ENCODE measurements around the gene KRT39.
"Not testable (repeated sequence)": the region's sequence is repeated elsewhere in the genome, so short reads cannot be mapped to it uniquely, and the experiment has no call there.

The KRT39 gene

GRCh38 chr17:40966848-40967247 is at the start of gene KRT39:
Gene KRT39 (minus strand): TSS chr17:40966948. CDS start chr17:40966856, 92 bp downstream.
- no peak for DNase-seq

DNA sequence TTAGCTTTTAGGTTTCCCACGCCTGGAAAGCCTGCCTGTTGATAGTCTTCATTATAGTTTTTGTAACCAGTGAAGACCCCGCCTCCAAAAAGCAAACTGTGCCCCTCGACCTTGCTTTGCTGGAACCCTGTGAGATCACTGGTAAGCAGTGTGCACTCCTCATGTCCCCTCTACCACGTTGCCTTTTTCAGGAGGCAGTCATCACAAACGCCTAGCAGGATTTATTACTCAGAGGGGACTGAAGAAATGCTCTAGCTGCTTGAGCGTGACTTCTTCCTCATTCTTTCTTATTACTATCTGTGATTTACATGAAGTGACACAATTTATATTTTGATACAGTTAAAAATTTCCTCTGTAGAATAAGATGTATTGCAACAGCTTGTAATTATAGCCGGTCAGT is 48.7 kb upstream of the KRT39 start:
- DNase-seq, result no peak

DNA sequence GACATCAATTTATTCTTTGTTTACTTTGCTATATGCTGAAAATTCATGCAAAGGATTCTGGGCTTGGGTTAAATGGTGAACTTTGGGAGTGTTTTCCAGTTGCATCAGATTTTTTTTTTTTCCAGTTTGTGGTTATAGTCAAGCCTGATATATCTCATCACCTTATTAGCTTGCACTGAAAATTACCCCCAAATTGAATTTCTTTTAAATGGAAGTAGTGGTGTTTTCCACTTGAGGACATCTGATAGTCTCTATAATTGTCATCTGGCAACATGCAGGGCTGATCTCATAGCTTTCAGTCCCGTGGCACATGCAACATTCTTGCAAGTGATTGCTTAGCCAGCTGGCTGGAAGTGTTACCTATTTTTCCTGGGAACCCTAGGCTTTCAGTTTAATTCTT is 46.9 kb upstream of the KRT39 start:
- no peak for DNase-seq

DNA sequence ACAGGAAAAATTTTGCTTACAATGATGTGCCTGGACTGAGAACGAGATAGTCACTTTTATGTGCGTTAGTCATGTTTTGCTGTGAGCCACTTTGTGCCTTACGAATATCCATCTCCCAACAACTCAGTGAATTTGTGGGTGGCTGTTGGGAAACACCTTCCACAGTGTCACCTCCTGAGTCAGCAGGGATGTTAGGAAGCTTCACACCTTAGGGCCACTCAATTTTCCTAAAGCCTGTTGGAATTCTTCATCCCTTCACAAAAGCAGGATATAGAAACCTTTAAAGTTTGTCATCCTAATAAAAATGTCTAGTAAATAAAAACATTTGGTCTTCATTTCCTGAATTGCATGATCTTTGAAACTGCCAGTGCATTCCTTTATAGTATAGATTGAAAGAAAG is 46.4 kb upstream of the KRT39 start:
- DNase-seq, result no peak

- no peak for DNase-seq
These were observed 45.8 kb upstream of the KRT39 start for GRCh38 chr17:41012326-41013120.

GRCh38 chr17:41010441-41010840 is 43.7 kb upstream of the KRT39 start:
- DNase-seq, result no peak

DNA sequence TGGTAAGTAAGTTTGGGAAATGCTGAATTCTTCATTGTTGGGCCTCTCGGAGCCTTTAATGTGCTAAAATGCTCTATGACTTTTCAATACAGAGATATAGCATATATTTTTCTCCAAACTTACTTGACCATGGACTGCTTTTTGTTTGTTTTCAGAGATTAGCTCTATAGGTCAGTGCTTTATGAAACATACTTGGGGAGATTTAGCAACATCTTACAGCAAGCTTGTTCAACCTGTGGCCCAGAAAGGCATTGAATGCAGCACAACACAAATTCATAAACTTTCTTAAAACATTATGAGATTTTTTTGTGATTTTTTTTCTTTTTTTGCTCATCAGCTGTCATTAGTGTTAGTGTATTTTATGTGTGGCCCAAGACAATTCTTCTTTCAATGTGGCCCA is 43.2 kb upstream of the KRT39 start:
- DNase-seq, result no peak

GRCh38 chr17:41009301-41009760 is 42.6 kb upstream of the KRT39 start:
- no peak for DNase-seq

DNA sequence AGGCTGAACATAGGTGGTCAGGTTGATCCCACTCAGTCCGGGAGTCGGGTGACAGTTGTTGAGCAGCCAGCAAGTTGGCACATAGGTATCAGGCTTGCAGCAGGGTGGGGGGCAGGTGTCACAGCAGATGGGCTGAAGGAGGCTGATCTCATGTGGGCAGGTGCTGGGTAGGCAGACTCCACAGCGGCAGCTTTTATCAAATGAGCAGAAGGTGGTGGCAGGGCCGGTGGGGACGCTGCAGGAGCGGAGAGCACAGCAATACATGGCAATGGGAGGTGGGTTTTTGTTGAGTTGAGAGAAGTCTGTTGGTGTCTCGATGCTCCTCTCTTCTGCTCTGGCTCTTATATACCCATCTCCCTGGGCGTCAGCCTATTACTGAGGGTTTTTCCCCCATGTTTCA is 42.1 kb upstream of the KRT39 start, which contains the start of gene KRTAP3-1:
TSS of gene KRTAP3-1 (minus strand) at position 318 of the 400 bp plus-strand sequence. CDS start at position 264, 54 bp downstream.
- no peak for DNase-seq

DNA sequence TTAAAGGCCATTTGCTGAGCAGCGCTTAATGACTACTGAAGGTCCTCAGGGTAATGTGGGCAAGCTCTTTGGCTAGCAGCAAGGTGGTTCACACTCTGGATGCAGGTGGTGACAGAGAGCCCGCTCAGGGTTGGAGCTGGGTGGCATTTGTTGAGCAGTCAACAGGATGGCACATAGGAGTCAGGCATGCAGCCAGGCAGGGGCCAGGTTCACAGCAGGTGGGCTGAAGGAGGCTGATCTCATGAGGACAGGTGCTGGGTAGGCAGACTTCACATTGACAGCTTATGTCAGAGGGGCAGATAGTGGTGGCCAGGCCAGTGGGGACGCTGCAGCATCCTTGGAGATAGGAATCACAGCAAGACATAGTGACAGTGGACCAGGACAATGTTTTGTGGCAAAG is 37.6 kb upstream of the KRT39 start:
- no peak for DNase-seq

DNA sequence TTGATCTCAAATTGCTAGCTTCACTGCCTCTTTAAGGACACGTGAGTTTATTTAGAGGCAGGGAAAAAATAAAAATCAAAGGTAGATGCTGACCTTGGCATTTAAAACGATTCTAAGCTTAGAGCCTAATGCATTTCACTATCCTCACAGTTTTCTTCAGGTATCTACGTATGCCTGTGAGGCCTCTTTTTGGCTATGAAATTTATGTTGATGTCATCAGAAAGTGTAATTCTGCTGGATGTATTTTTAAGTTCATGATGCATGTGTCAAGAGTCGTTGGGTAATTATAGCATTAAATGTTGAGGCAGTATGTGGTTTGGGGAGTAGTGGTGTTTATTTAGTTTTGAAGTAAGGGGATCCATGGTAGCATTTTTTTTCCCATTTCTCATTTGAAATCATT is 37.2 kb upstream of the KRT39 start:
- DNase-seq, result no peak

- peak; percentile 34 for DNase-seq
These were observed 36.1 kb upstream of the KRT39 start for GRCh38 chr17:41002814-41003213.

DNA sequence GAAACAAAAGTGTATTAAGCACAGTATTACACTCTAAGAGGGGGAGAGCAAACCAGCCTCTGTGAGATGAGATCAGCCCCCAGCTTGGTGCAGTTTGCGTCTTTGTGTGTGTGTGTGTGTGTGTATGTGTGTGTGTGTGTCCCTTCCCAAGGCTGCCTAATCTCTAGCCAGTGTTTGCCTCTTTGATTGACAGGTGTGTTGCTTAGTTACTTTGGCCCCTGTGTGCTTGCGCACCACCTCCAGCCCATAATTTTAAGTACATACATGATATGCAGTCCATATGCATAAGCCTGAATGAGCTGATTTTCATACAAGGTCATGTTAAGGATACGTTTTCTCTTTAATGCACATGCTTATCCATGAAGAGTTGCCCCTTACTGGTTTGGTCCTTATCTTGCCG is 35.0 kb upstream of the KRT39 start:
- no peak for DNase-seq

DNA sequence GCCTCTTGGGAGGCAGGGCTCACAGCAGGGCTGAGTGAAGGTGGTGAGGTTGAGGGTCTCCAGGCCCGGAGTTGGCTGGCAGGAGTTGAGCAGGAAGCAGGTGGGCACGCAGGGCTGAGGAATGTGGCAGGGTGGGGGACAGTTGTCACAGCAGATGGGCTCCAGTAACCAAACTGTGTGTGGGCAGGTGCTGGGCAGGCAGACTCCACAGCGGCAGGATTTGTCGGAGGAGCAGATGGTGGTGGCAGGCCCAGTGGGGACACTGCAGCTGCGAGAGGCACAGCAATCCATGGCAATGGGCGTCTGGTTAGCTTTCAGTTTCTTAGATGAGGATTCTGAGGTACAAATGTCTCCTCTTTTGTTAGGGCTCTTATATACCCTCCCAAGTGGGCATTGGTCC is 32.8 kb upstream of the KRT39 start, which contains the start of gene KRTAP3-2:
TSS of gene KRTAP3-2 (minus strand) at position 344 of the 400 bp plus-strand sequence. CDS start at position 291, 53 bp downstream.
- DNase-seq, result not testable (repeated sequence)

GRCh38 chr17:40997361-40997760 is 30.6 kb upstream of the KRT39 start:
- DNase-seq, result no peak

DNA sequence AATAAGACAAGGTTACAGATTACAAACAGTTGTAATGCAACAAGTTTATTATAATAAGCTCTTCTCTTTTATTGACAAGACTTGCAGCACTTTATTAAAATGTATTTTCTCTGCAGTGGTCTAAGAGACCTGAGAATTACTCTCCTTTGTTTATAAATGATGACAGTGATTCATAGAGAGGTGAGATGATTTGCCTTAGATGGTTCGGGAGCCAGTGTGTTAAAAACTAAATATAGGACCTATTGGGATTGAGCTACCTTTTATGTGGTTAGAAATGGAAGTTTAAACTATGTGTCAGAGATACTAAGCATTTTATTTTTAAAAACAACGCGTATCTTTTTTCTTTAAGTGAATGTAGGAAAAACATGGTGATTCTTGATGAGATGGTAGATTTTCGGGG is 30.1 kb upstream of the KRT39 start:
- DNase-seq, result no peak

GRCh38 chr17:40995116-40995515 is 28.4 kb upstream of the KRT39 start:
- no peak for DNase-seq

DNA sequence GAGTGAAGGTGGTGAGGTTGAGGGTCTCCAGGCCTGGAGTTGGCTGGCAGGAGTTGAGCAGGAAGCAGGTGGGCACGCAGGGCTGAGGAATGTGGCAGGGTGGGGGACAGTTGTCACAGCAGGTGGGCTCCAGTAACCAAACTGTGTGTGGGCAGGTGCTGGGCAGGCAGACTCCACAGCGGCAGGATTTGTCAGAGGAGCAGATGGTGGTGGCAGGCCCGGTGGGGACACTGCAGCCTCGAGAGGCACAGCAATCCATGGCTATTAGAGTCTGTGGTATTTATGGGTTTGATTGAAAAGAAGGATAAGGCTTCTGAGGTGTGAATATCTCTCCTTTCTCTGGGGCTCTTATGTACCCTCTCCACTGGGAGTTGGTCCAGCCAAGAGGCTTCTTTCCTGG is 27.1 kb upstream of the KRT39 start, which contains the start of gene KRTAP3-3:
TSS of gene KRTAP3-3 (minus strand) at position 326 of the 400 bp plus-strand sequence. CDS start at position 259, 67 bp downstream.
- no peak for DNase-seq

DNA sequence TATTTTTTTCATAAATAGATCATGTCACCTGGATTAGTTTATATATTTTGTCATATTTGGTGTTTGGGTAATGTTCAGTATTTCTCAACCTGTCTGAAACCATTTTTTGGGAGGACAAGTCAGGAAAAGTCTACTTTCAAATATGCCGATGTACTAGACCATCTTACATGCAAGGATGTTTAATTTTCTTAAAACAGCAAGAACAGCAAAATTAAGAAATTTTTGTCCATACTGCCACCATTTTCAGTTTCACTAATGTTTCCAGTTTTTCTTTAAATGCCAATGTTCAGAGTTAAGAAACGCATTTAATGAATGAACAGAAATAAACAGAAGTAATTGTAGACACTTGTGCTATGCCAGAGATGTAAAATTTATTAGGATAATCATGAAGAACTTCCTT is 26.3 kb upstream of the KRT39 start:
- no peak for DNase-seq

- no peak for DNase-seq
These were observed 25.9 kb upstream of the KRT39 start for GRCh38 chr17:40992666-40993065.

GRCh38 chr17:40986920-40987319 is 20.2 kb upstream of the KRT39 start:
- DNase-seq, result no peak

- no peak for DNase-seq
These were observed 17.5 kb upstream of the KRT39 start, which contains the start of gene KRT40 for GRCh38 chr17:40984226-40984625. Gene KRT40 (minus strand): TSS chr17:40984326. CDS start chr17:40984273, 53 bp downstream.

GRCh38 chr17:40981115-40981514 is 14.4 kb upstream of the KRT39 start:
- DNase-seq, result no peak

- DNase-seq, result no peak
These were observed 13.8 kb upstream of the KRT39 start for GRCh38 chr17:40980596-40980995.
